ENCODE measurements around the gene P2RY11.

P2RY11 gene

GRCh38 chr19:10163536-10163935, 52.0 kb downstream of the P2RY11 start:
- no peak overlapping the region for H3K4me3 ChIP-seq (ENCODE audit: low read length)
- TF ChIP-seq, protein P1, sequence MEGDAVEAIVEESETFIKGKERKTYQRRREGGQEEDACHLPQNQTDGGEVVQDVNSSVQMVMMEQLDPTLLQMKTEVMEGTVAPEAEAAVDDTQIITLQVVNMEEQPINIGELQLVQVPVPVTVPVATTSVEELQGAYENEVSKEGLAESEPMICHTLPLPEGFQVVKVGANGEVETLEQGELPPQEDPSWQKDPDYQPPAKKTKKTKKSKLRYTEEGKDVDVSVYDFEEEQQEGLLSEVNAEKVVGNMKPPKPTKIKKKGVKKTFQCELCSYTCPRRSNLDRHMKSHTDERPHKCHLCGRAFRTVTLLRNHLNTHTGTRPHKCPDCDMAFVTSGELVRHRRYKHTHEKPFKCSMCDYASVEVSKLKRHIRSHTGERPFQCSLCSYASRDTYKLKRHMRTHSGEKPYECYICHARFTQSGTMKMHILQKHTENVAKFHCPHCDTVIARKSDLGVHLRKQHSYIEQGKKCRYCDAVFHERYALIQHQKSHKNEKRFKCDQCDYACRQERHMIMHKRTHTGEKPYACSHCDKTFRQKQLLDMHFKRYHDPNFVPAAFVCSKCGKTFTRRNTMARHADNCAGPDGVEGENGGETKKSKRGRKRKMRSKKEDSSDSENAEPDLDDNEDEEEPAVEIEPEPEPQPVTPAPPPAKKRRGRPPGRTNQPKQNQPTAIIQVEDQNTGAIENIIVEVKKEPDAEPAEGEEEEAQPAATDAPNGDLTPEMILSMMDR (conservative IDR thresholded peaks at IDR 0.05; ENCODE audit: low read length): no peak
- no peak for DNase-seq (ENCODE audit: low read depth)
